Esophagus (tissue), 2 donors: Measurements from ENCODE around the gene AFF3. TPM values are rescaled to one million over a fixed set of nuclear protein-coding genes. Genes with fewer than 3 reads are reported as not detected.

Experiments
- H3K27ac ChIP-seq, 2 donors: one replicate each; pipeline ENCODE4 v1.5.1; 2013; ENCODE audit warnings: low read depth in 2 of 2, mild to moderate bottlenecking in 2 of 2, inconsistent platforms in 1 of 2, low read length in 1 of 2, moderate library complexity in 1 of 2
- H3K27me3 ChIP-seq, 2 donors: one replicate each; pipeline ENCODE4 v1.6.1; 2013; ENCODE audit warnings: low read length in 2 of 2, control low read depth in 1 of 2, mild to moderate bottlenecking in 1 of 2; ENCODE audit not compliant: insufficient read depth in 2 of 2, control insufficient read depth in 1 of 2
- H3K36me3 ChIP-seq, 2 donors: one replicate each; pipeline ENCODE4 v1.6.1; 2013; ENCODE audit warnings: low read length in 1 of 2; ENCODE audit not compliant: control insufficient read depth in 2 of 2, insufficient read depth in 2 of 2
- H3K4me1 ChIP-seq, 2 donors: one replicate each; pipeline ENCODE4 v1.6.1; 2013; ENCODE audit warnings: low read length in 1 of 2; ENCODE audit not compliant: control insufficient read depth in 2 of 2, insufficient read depth in 2 of 2
- H3K4me3 ChIP-seq, 2 donors: one replicate each; pipeline ENCODE4 v1.5.1; 2013; ENCODE audit warnings: low read length in 2 of 2, mild to moderate bottlenecking in 2 of 2, low read depth in 1 of 2, moderate library complexity in 1 of 2
- H3K9me3 ChIP-seq, 2 donors: one replicate each; pipeline ENCODE4 v1.6.1; 2013; ENCODE audit warnings: mild to moderate bottlenecking in 2 of 2, low read depth in 1 of 2, low read length in 1 of 2, moderate library complexity in 1 of 2; ENCODE audit not compliant: control insufficient read depth in 2 of 2, insufficient read depth in 1 of 2
- WGBS, 2 donors: extraction: QIAGEN DNeasy Blood & Tissue Kit; methylation state at CpG; one replicate each; pipeline ENCODE4 v1.1.7; 2013; 5-methylcytosine and 5-hydroxymethylcytosine counted together
- polyA plus RNA-seq, 2 donors: library from polyadenylated mRNA; stranded (reverse); fragments of 200-250 nt; gene quantifications; one replicate each; pipeline ENCODE4 v1.2.3, GENCODE V29; 2013
- donor health status: healthy with polysubstance abuse.
- donor health status: Bipolar disorder and iron deficiency.

AFF3 gene
- polyA plus RNA-seq, 2 donors = 1.0 to 1.1 TPM

DNA sequence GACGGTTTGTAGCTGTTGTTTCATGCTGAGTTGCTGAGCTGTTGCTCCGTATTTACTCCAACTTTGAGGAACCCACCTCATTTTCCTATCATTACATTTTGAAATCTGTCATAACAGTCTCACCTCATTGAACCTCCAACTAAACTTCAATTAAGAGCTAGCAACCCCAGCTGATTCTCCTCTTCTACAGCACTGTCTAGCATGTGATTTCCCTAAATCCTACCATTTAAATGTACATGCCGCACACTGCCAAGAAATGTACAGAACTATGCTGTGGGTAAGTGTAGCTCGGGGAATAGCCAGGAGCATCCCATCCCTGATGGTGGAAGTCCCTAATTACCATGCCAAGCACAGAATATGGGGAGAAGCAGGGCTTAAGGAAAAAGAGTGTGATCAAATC is 299.9 kb downstream of the AFF3 start:
- no peak overlapping the region for H3K4me3 ChIP-seq
- H3K27ac ChIP-seq = no peak overlapping the region
- H3K9me3 ChIP-seq = no peaks in the 10 kb centered on the region
- no peaks in the 10 kb centered on the region for H3K36me3 ChIP-seq
- no peaks in the 10 kb centered on the region for H3K4me1 ChIP-seq
- WGBS, 2 donors = 82 to 85% methylated on average over 4 of the region's 4 CpGs
- H3K27me3 ChIP-seq = no peaks in the 10 kb centered on the region

DNA sequence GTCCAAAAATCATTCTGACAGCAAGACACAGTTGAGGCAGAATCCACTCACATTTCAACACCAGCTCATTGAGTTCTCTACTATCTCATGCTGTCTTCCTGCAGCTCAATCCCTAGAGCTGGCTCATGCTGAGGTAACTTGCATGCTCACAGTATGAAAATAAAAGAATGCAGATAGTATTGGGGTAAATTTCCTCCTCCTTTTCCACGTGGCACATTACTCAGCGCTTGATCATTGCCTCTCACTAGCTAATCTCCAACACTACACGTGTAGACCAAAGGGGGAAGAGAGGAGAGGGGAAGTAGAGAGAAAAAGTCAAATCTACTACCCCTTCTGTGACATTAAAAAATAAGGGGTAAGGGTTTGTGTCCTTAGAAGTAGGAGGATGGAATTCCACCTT is 300.6 kb downstream of the AFF3 start:
- WGBS, 2 donors = 60 to 61% methylated on average over 3 of the region's 3 CpGs
- Histone ChIP-seq H3K4me3 (no peak overlapping the region), H3K9me3 (no peaks in the 10 kb centered on the region), H3K4me1 (no peaks in the 10 kb centered on the region), H3K27me3 (no peaks in the 10 kb centered on the region), H3K36me3 (no peaks in the 10 kb centered on the region), H3K27ac (no peak overlapping the region)

DNA sequence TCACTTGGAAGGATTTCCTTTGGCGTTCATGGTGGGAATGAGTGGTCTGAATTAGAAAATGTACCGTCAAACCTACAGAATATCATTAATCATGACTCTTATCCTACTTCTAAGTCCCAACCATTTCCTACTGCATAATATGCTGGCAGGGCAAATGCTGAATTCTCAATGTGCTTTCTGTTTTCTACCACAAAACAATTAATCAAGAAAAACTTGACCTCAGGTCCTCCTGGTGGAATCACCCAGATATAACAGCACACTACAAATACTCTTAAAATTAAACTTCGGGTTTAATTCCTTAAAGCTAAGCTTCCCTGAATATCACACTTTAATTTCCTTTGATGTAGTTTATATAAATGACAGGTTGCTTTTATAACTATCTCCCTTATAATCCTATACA is 301.6 kb downstream of the AFF3 start:
- H3K4me1 ChIP-seq = no peaks in the 10 kb centered on the region
- 77 to 82% methylated on average over 3 of the region's 3 CpGs for WGBS, 2 donors
- no peaks in the 10 kb centered on the region for H3K9me3 ChIP-seq
- no peak overlapping the region for H3K4me3 ChIP-seq
- H3K27ac ChIP-seq = no peak overlapping the region
- no peaks in the 10 kb centered on the region for H3K27me3 ChIP-seq
- H3K36me3 ChIP-seq = no peaks in the 10 kb centered on the region

DNA sequence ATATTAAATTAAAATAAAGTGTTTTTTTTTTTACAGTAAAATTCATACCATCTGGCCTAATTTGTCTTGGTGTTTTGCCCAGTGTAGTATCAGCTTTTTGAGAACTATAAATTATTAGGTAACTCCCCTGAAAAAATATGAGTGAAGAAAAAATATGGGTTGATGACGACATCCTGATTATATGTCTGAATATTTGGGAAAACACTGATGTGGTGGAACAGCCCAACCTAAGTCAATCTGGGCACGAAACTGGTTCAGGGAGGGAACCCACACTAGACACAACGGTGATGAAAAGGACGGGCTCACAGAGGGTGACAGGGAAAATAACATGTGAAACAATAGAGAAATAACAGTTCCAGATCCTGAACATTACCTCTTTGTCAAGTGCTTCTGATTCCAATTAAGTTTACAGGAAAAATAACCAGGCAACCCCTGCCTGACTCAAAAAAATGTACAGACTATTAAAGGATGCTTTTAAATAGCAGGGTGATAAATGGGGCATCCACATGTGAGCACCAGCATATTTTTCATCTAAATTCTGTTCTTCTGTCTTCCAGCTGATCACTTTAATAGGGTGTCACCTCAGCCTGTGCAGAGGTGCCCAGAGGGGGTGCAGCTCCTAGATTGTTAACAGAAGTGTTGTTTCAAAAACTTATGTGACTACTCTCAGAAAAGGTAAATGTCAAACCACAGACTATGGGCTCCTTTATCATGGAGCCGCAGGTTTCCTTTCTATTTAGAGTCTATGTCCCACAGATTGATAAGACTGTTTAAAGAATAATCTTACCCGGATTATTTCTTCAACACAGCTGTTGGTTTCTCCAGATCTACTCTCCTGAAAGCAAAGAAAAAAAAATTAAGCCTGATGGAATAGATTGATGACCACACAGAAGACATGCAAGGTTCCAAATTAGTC is 305.4 kb downstream of the AFF3 start:
- H3K27me3 ChIP-seq = no peaks in the 10 kb centered on the region
- H3K4me1 ChIP-seq = no peaks in the 10 kb centered on the region
- WGBS, 2 donors = 66 to 68% methylated on average over 6 of the region's 6 CpGs
- H3K9me3 ChIP-seq = no peaks in the 10 kb centered on the region
- H3K4me3 ChIP-seq = no peak overlapping the region
- no peak overlapping the region for H3K27ac ChIP-seq
- no peaks in the 10 kb centered on the region for H3K36me3 ChIP-seq

GRCh38 chr2:99834426-99834825 is 308.0 kb downstream of the AFF3 start:
- H3K4me1 ChIP-seq = no peaks in the 10 kb centered on the region
- H3K9me3 ChIP-seq = no peaks in the 10 kb centered on the region
- H3K4me3 ChIP-seq = no peak overlapping the region
- WGBS, 2 donors = 60 to 62% methylated on average over 6 of the region's 6 CpGs
- H3K36me3 ChIP-seq = no peaks in the 10 kb centered on the region
- no peak overlapping the region for H3K27ac ChIP-seq
- H3K27me3 ChIP-seq = no peaks in the 10 kb centered on the region

GRCh38 chr2:99833586-99834201 is 308.7 kb downstream of the AFF3 start:
- H3K4me3 ChIP-seq = no peak overlapping the region
- no peaks in the 10 kb centered on the region for H3K36me3 ChIP-seq
- no peaks in the 10 kb centered on the region for H3K27me3 ChIP-seq
- 73 to 77% methylated on average over 8 of the region's 8 CpGs for WGBS, 2 donors
- H3K9me3 ChIP-seq = no peaks in the 10 kb centered on the region
- H3K27ac ChIP-seq = no peak overlapping the region
- no peaks in the 10 kb centered on the region for H3K4me1 ChIP-seq

DNA sequence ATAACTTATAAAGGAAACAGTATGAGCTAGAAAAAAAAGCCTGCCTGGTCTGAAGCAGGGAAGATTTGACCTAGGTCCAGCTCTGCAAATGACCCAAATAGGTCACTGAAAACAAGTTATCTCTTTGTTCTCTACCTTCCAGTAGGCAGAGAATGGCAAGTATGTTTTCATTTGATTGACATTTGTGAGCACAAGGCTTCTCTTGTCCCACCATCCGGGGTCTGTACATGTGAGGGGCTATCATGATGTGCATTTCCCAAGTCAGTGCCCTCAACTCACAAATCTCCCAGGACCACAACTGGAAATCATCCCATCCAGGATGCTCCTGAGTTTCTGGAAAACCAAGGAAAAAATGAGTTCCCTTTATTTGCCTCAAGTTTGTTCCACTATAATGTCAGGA is 309.5 kb downstream of the AFF3 start:
- Histone ChIP-seq H3K36me3 (no peaks in the 10 kb centered on the region), H3K27ac (no peak overlapping the region), H3K9me3 (no peaks in the 10 kb centered on the region), H3K27me3 (no peaks in the 10 kb centered on the region), H3K4me3 (no peak overlapping the region), H3K4me1 (no peaks in the 10 kb centered on the region)
- WGBS, 2 donors = 78 to 79% methylated on average over 1 of the region's 1 CpG

- H3K9me3 ChIP-seq = no peaks in the 10 kb centered on the region
These were observed 310.6 kb downstream of the AFF3 start for GRCh38 chr2:99831772-99832171.

DNA sequence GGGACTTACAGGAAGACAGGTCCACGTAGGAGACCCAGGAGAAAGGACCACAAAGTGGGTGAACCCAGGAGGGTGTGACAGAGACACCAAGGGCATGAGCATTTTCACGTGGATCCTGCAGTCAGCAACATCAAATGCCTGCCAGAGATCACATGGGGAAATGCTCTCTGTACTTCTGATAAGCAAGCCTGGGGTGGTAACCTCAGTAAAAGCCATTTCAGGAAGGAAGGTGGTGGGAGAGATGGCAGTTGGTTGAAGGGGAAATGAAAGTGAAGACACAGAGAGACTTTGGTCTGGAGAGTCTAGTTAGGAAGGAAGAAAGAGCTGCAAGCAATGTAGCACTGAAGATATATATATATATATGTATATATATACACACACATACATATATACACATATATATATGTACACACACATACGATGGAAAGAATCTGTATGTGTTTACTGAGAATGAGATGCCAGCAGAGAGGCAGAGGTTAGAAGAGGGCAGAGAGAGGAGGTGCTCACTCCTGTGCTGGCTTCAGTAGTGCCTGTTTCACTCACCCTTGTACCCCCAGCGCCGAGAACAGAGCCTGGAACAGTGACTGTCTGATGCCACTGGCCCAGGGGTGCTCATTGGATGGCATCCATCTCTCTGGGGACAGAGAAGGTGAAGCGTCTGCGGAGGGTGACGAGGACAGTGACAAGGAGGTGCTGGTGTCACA is 314.9 kb downstream of the AFF3 start:
- Histone ChIP-seq H3K36me3 (no peaks in the 10 kb centered on the region), H3K4me3 (no peak overlapping the region), H3K27me3 (no peaks in the 10 kb centered on the region), H3K9me3 (no peaks in the 10 kb centered on the region), H3K27ac (no peak overlapping the region), H3K4me1 (no peaks in the 10 kb centered on the region)
- WGBS, 2 donors = 67 to 80% methylated on average over 8 of the region's 8 CpGs

More at GRCh38 chr2:99831772-99832171, 310.6 kb downstream of the AFF3 start:
- 74 to 79% methylated on average over 7 of the region's 7 CpGs for WGBS, 2 donors
- Histone ChIP-seq H3K36me3 (no peaks in the 10 kb centered on the region), H3K4me1 (no peaks in the 10 kb centered on the region), H3K27ac (no peak overlapping the region), H3K4me3 (no peak overlapping the region), H3K27me3 (no peaks in the 10 kb centered on the region)
